ENCODE data around the gene C20orf144.
A peak's percentile ranks its signal among the peaks of the same experiment; 100 is the strongest.

The C20orf144 gene

GRCh38 chr20:33677991-33678702, 16.0 kb downstream of the C20orf144 start:
- DNase-seq = no peak

GRCh38 chr20:33679758-33680485, 17.8 kb downstream of the C20orf144 start:
- DNase-seq = no peak

GRCh38 chr20:33680686-33681085, 18.6 kb downstream of the C20orf144 start:
- DNase-seq = no peak

GRCh38 chr20:33681288-33681687, 19.2 kb downstream of the C20orf144 start:
- no peak for DNase-seq

- no peak for DNase-seq
These were observed 19.7 kb downstream of the C20orf144 start for GRCh38 chr20:33681728-33682353.

- no peak for DNase-seq
These were observed 22.6 kb downstream of the C20orf144 start for GRCh38 chr20:33684533-33685327.

- DNase-seq = no peak
These were observed 23.4 kb downstream of the C20orf144 start for GRCh38 chr20:33685328-33686099.

GRCh38 chr20:33686100-33686983, 24.2 kb downstream of the C20orf144 start, which contains the start of gene E2F1:
TSS of gene E2F1 (minus strand) at chr20:33686385. CDS start at chr20:33686264, 121 bp downstream.
- DNase-seq = peak; percentile 90

- no peak for DNase-seq
These were observed 24.8 kb downstream of the C20orf144 start for GRCh38 chr20:33686984-33687366.

- DNase-seq = no peak
These were observed 25.3 kb downstream of the C20orf144 start for GRCh38 chr20:33687370-33687915.

- DNase-seq = no peak
These were observed 26.1 kb downstream of the C20orf144 start for GRCh38 chr20:33687993-33688937.

- DNase-seq = no peak
These were observed 26.9 kb downstream of the C20orf144 start for GRCh38 chr20:33688938-33689424.

- no peak for DNase-seq
These were observed 27.4 kb downstream of the C20orf144 start for GRCh38 chr20:33689493-33689892.

- DNase-seq = peak; percentile 33
These were observed 27.8 kb downstream of the C20orf144 start for GRCh38 chr20:33689973-33690372.

GRCh38 chr20:33693289-33693688, 31.2 kb downstream of the C20orf144 start:
- no peak for DNase-seq

- DNase-seq = no peak
These were observed 31.9 kb downstream of the C20orf144 start for GRCh38 chr20:33693741-33694638.

GRCh38 chr20:33694639-33695012, 32.5 kb downstream of the C20orf144 start:
- DNase-seq = no peak

- DNase-seq = no peak
These were observed 34.3 kb downstream of the C20orf144 start for GRCh38 chr20:33696448-33696847.

All from activated T-cell treated with anti-CD3 and anti-CD28 coated beads for 4 hours (primary cell).